ENCODE data around the gene GPRC5B. TPM values are rescaled to one million over a fixed set of nuclear protein-coding genes. Genes with fewer than 3 reads are reported as not detected.

The GPRC5B gene
- total RNA-seq, 2 experiments from 2014 or later: not detected

GRCh38 chr16:19861811-19862327 is 22.8 kb downstream of the GPRC5B start:
- no peak overlapping the region for H3K4me3 Mint-ChIP-seq
- DNase-seq: no peak
- H3K9me3 Mint-ChIP-seq: no peaks in the 10 kb centered on the region
- H3K27ac Mint-ChIP-seq: no peak overlapping the region
- POLR2A ChIA-PET: no interaction called here
- H3K36me3 Mint-ChIP-seq: no peaks in the 10 kb centered on the region
- intact Hi-C loops (cut with micrococcal nuclease): no loop called here
- H3K27me3 Mint-ChIP-seq: no peaks in the 10 kb centered on the region
- CTCF ChIA-PET: no interaction called here
- H3K4me1 Mint-ChIP-seq (ENCODE audit: low read depth): no peaks in the 10 kb centered on the region

- H3K9me3 Mint-ChIP-seq: no peaks in the 10 kb centered on the region
Measured at GRCh38 chr16:19861133-19861532, 23.5 kb downstream of the GPRC5B start.

GRCh38 chr16:19860166-19861041 is 24.2 kb downstream of the GPRC5B start:
- H3K36me3 Mint-ChIP-seq: no peaks in the 10 kb centered on the region
- no peak overlapping the region for H3K4me3 Mint-ChIP-seq
- H3K4me1 Mint-ChIP-seq (ENCODE audit: low read depth): no peaks in the 10 kb centered on the region
- no peak overlapping the region for H3K27ac Mint-ChIP-seq
- DNase-seq: no peak
- H3K27me3 Mint-ChIP-seq: no peaks in the 10 kb centered on the region
- ChIA-PET CTCF (no interaction called here), POLR2A (no interaction called here)
- no peaks in the 10 kb centered on the region for H3K9me3 Mint-ChIP-seq
- intact Hi-C loops (cut with micrococcal nuclease): no loop called here

More at GRCh38 chr16:19861133-19861532, 23.5 kb downstream of the GPRC5B start:
- POLR2A ChIA-PET: no interaction called here
- Mint-ChIP-seq H3K4me1 (ENCODE audit: low read depth) (no peaks in the 10 kb centered on the region), H3K27ac (no peak overlapping the region), H3K4me3 (no peak overlapping the region), H3K27me3 (no peaks in the 10 kb centered on the region), H3K36me3 (no peaks in the 10 kb centered on the region)
- intact Hi-C loops (cut with micrococcal nuclease): no loop called here
- CTCF ChIA-PET: no interaction called here
- DNase-seq: no peak

DNA sequence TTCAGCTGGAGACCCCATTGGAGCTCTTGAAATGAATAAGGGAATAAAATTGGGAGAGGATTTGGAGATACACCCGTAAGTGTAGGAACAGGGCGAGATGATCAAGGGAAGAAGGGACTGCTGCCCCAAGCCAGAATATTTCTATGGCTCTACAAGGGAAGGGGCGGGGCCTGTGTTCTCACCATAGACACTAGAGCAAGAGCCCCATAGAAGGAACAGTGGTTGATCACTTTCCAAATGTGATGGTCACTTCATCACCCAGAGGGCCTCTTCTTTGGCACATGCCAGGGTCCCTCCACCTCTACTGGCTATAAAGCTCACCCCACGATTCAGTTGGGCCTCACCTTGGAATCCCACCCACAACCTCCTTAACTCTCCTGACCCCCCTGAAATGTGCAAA is 25.0 kb downstream of the GPRC5B start:
- ChIA-PET CTCF (no interaction called here), POLR2A (no interaction called here)
- no peak for DNase-seq
- no peak overlapping the region for H3K4me3 Mint-ChIP-seq
- H3K36me3 Mint-ChIP-seq: no peaks in the 10 kb centered on the region
- no peak overlapping the region for H3K27ac Mint-ChIP-seq
- intact Hi-C loops (cut with micrococcal nuclease): no loop called here
- H3K27me3 Mint-ChIP-seq: no peaks in the 10 kb centered on the region
- H3K9me3 Mint-ChIP-seq: no peaks in the 10 kb centered on the region
- no peaks in the 10 kb centered on the region for H3K4me1 Mint-ChIP-seq (ENCODE audit: low read depth)

DNA sequence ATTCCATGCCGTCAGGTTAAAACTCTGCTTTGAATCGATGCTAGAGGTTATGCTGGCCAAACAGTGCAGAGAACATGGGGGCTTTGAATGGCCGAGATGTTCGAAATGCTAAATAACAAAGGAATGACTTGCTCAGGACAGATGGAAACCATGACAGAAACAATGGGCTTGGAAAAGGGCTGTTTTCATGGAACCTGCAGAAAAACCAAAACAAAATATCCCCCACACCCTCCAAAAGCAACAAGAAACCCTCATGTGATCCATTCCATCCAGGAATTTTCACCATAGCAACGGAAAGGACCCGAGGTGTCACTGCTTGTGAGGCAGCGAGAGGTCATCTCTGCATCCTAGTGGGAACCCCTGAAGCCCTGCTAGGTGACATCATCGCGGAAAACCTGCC is 25.5 kb downstream of the GPRC5B start:
- CTCF ChIA-PET: no interaction called here

GRCh38 chr16:19858340-19859018 is 26.2 kb downstream of the GPRC5B start:
- Mint-ChIP-seq H3K27me3 (no peaks in the 10 kb centered on the region), H3K4me3 (no peak overlapping the region), H3K27ac (no peak overlapping the region), H3K36me3 (no peaks in the 10 kb centered on the region), H3K4me1 (ENCODE audit: low read depth) (no peaks in the 10 kb centered on the region), H3K9me3 (no peaks in the 10 kb centered on the region)
- ChIA-PET CTCF (no interaction called here), POLR2A (no interaction called here)
- DNase-seq: no peak
- intact Hi-C loops (cut with micrococcal nuclease): no loop called here

More for the DNA sequence above, 25.5 kb downstream of the GPRC5B start:
- Mint-ChIP-seq H3K36me3 (no peaks in the 10 kb centered on the region), H3K4me3 (no peak overlapping the region), H3K27ac (no peak overlapping the region), H3K4me1 (ENCODE audit: low read depth) (no peaks in the 10 kb centered on the region), H3K9me3 (no peaks in the 10 kb centered on the region), H3K27me3 (no peaks in the 10 kb centered on the region)
- intact Hi-C loops (cut with micrococcal nuclease): no loop called here
- POLR2A ChIA-PET: no interaction called here
- no peak for DNase-seq

DNA sequence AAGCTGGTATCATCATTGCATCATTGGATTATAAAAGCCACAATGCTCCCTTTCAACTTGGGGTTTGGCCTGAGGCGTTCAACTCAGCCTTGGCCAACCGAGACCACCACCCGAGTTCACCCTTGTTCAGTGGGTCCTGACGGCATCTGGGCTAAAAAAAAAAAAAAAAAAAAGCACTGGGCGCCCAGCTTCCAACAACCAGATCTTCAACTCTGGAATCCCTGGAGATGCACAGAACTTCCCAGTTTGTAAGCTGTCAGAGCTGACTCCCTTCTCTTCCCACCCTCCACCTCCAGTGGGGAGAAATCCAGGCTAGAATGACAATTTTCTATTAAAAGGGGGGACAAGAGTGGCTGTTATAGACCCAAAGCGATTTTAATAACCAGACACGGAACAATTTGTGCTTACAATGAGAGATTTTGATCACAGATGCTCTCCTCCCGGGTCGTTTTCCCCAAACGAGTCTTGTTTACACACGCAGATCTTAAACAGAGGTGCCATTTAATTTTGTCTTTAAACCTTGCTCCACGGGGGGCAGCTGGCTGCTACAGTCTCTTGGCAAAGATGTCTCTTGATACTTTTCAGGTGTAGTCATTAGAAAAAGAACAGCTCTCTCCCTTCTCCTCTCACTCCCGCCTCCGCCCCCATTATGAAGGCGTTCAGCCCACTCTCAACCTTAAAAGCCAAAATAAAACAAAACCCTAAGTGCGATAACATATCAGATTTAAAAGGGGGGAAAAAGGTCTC is 26.9 kb downstream of the GPRC5B start:
- intact Hi-C loops (cut with micrococcal nuclease): no loop called here
- DNase-seq: no peak
- Mint-ChIP-seq H3K9me3 (no peaks in the 10 kb centered on the region), H3K4me1 (ENCODE audit: low read depth) (no peaks in the 10 kb centered on the region), H3K4me3 (no peak overlapping the region), H3K36me3 (no peaks in the 10 kb centered on the region), H3K27ac (no peak overlapping the region), H3K27me3 (no peaks in the 10 kb centered on the region)
- ChIA-PET POLR2A (no interaction called here), CTCF (interaction anchor here (1.4 kb wide), 1 partner anchor 50 kb away, joined by 4 read pairs; no protein-coding TSS in a partner anchor)

DNA sequence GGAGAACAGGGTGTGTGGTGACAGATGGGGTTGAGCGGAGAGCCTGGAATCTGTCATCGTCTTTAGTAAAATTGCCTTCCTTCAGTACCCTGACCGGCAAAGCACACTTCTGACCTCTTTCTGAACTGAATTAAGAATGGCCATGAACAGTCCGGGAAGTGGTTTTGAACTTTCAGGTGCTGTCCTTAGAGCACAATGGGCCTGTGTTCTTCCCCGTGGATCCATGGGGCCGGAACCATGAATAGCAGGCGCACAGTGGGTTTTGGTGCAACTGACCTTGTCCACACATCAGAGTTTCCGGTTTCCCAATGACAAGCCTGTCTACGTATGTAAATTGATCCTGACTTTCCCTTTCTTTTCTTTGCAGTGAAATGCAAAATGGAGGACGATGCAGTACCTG is 28.5 kb downstream of the GPRC5B start:
- Mint-ChIP-seq H3K27ac (no peak overlapping the region), H3K9me3 (no peaks in the 10 kb centered on the region), H3K27me3 (no peaks in the 10 kb centered on the region), H3K4me3 (no peak overlapping the region), H3K36me3 (no peaks in the 10 kb centered on the region), H3K4me1 (ENCODE audit: low read depth) (no peaks in the 10 kb centered on the region)
- intact Hi-C loops (cut with micrococcal nuclease): no loop called here
- ChIA-PET CTCF (no interaction called here), POLR2A (no interaction called here)
- DNase-seq: no peak

DNA sequence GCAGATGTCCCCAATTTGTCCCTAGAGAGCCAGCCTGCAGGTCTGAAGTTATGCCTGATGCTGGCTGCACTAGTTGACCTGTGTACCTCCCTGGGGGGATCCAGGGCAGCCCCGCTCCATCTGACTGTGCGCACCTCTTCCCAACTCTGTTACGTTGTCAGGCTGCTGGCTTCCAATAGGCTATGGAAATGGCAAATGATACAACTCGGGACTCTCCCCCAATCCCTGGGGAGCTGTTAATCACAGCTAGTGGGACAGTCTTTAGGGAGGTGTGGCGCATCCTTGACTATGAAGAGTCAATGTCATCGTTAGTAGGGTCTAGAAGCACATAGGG is 30.1 kb downstream of the GPRC5B start:
- no peak overlapping the region for H3K27ac Mint-ChIP-seq
- ChIA-PET CTCF (no interaction called here), POLR2A (no interaction called here)
- DNase-seq: no peak
- no peaks in the 10 kb centered on the region for H3K9me3 Mint-ChIP-seq
- H3K36me3 Mint-ChIP-seq: no peaks in the 10 kb centered on the region
- H3K27me3 Mint-ChIP-seq: no peaks in the 10 kb centered on the region
- intact Hi-C loops (cut with micrococcal nuclease): no loop called here
- no peaks in the 10 kb centered on the region for H3K4me1 Mint-ChIP-seq (ENCODE audit: low read depth)
- H3K4me3 Mint-ChIP-seq: no peak overlapping the region

DNA sequence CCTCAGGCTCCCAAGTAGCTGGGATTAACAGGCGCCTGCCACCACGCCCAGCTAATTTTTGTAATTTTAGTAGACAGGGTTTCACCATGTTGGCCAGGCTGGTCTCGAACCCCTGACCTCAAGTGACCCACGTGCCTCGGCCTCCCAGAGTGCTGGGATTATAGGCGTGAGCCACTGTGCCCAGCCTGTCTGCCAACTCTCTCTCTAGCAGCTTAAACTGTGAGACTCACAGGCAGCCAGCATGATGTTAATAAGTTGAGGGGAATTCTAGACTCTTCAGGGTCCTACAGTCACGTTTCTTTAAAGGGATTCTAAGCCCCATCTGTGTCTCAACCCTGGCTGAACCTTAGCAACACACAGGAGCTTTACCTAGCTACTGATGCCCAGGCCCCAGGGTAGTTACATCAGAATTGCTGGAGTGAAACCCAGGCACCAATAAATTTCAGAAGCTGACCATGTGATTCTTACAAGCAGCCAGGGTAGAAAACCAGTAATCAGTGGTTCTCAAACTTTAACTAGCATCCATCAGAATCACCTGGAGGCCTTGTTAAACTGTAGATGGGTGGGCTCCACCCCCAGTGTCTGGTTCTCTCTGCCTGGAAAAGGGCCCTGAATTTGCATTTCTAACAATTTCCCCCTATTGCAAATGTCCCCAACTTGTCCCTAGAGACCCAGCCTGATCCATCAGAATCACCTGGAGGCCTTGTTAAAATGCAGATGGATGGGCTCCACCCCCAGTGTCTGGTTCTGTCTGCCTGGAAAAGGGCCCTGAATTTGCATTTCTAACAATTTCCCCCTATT is 30.7 kb downstream of the GPRC5B start:
- POLR2A ChIA-PET: interaction anchor here (0.7 kb wide), 1 partner anchor 214 kb away, joined by 3 read pairs; no protein-coding TSS in a partner anchor
- Mint-ChIP-seq H3K36me3 (no peaks in the 10 kb centered on the region), H3K4me1 (ENCODE audit: low read depth) (no peaks in the 10 kb centered on the region), H3K9me3 (no peaks in the 10 kb centered on the region), H3K27ac (no peak overlapping the region), H3K27me3 (no peaks in the 10 kb centered on the region), H3K4me3 (no peak overlapping the region)
- no peak for DNase-seq
- intact Hi-C loops (cut with micrococcal nuclease): no loop called here
- CTCF ChIA-PET: no interaction called here

DNA sequence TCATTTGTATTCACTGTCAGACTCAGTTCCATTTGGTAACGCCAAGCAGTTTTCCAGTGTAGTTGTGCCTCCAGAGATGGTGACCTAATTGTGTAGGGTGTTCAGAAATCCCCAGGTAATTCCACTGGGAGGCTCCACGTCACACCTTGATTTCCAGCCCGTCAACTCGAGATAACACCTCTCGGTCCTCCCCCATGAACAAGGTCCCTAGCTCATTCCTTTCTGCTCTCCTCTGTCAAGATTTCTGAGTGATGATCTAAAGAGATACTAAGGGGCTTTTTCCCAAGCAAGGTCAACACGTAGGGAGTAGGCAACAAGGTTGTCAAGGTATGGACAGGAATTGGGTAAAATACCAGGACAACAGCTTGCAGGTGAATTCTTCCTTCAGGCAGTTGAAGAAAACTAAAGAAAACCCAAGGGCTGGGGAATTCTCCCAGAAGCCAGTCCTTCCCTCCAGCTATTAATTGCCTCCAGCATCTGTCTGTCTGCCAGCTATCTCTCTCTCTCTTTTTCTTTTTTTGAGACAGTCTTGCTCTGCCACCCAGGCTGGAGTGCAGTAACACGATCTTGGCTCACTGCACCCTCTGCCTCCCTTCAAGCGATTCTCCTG is 31.4 kb downstream of the GPRC5B start:
- Mint-ChIP-seq H3K4me3 (no peak overlapping the region), H3K4me1 (ENCODE audit: low read depth) (no peaks in the 10 kb centered on the region), H3K36me3 (no peaks in the 10 kb centered on the region), H3K27me3 (no peaks in the 10 kb centered on the region), H3K9me3 (no peaks in the 10 kb centered on the region), H3K27ac (no peak overlapping the region)
- POLR2A ChIA-PET: interaction anchor here (0.7 kb wide), 1 partner anchor 213 kb away, joined by 3 read pairs; no protein-coding TSS in a partner anchor
- CTCF ChIA-PET: no interaction called here
- DNase-seq: no peak
- intact Hi-C loops (cut with micrococcal nuclease): no loop called here

Measured in activated CD4-positive, alpha-beta memory T cell treated with anti-CD3 and anti-CD28 coated beads for 36 hours (primary cell).